ENCODE data around the gene CEP104. TPM values are rescaled to one million over a fixed set of nuclear protein-coding genes. Genes with fewer than 3 reads are reported as not detected.

CEP104 gene
- total RNA-seq, 1 donor from 2014 or later: 18.7 TPM

- no peak for DNase-seq (ENCODE audit: low read depth in 2 of 2)
Measured at GRCh38 chr1:3779265-3779911, 77.6 kb downstream of the CEP104 start.

- no peak for DNase-seq (ENCODE audit: low read depth in 2 of 2)
Measured at GRCh38 chr1:3778590-3779264, 78.3 kb downstream of the CEP104 start.

GRCh38 chr1:3777647-3778589 lies 79.1 kb downstream of the CEP104 start:
- DNase-seq (ENCODE audit: low read depth in 2 of 2): no peak

GRCh38 chr1:3777078-3777547 lies 79.9 kb downstream of the CEP104 start:
- no peak for DNase-seq (ENCODE audit: low read depth in 2 of 2)

- no peak for DNase-seq (ENCODE audit: low read depth in 2 of 2)
Measured at GRCh38 chr1:3776231-3776961, 80.6 kb downstream of the CEP104 start.

- DNase-seq (ENCODE audit: low read depth in 2 of 2): peak; percentile 34 to 59
Measured at GRCh38 chr1:3775490-3776230, 81.4 kb downstream of the CEP104 start.

GRCh38 chr1:3774946-3775489 lies 82.0 kb downstream of the CEP104 start:
- DNase-seq (ENCODE audit: low read depth in 2 of 2): no peak

GRCh38 chr1:3774276-3774945 lies 82.6 kb downstream of the CEP104 start:
- no peak for DNase-seq (ENCODE audit: low read depth in 2 of 2)

GRCh38 chr1:3773572-3774275 lies 83.3 kb downstream of the CEP104 start:
- no peak for DNase-seq (ENCODE audit: low read depth in 2 of 2)

GRCh38 chr1:3772715-3773571 lies 84.1 kb downstream of the CEP104 start, which contains the start of gene SMIM1:
Gene SMIM1, plus strand, starts transcription at chr1:3772749. Its CDS starts 2,625 bp downstream, at chr1:3775374.
- DNase-seq (ENCODE audit: low read depth in 2 of 2): no peak

GRCh38 chr1:3772027-3772714 lies 84.8 kb downstream of the CEP104 start:
- DNase-seq (ENCODE audit: low read depth in 2 of 2): peak; percentile 55 to 87

- DNase-seq (ENCODE audit: low read depth in 2 of 2): no peak
Measured at GRCh38 chr1:3771108-3772026, 85.6 kb downstream of the CEP104 start.

GRCh38 chr1:3770047-3770765 lies 86.8 kb downstream of the CEP104 start:
- DNase-seq (ENCODE audit: low read depth in 2 of 2): no peak

- no peak for DNase-seq (ENCODE audit: low read depth in 2 of 2)
Measured at GRCh38 chr1:3768811-3769390, 88.1 kb downstream of the CEP104 start.

GRCh38 chr1:3767328-3767925 lies 89.6 kb downstream of the CEP104 start:
- no peak for DNase-seq (ENCODE audit: low read depth in 2 of 2)
